ENCODE results near the gene WNT10A.

The WNT10A gene

GRCh38 chr2:218863021-218863520 lies 17.6 kb upstream of the WNT10A start:
- no peak overlapping the region for H3K27ac ChIP-seq
- TF ChIP-seq CTCF (IDR thresholded peaks at IDR 0.05) (no peak), ZFX (IDR thresholded peaks at IDR 0.05; ENCODE audit: borderline replicate concordance) (no peak)

GRCh38 chr2:218865396-218865795 lies 15.3 kb upstream of the WNT10A start:
- TF ChIP-seq ZFX (IDR thresholded peaks at IDR 0.05; ENCODE audit: borderline replicate concordance) (no peak), CTCF (IDR thresholded peaks at IDR 0.05) (no peak)
- H3K27ac ChIP-seq, result no peak overlapping the region

GRCh38 chr2:218865999-218866398 lies 14.7 kb upstream of the WNT10A start:
- no peak overlapping the region for H3K27ac ChIP-seq
- TF ChIP-seq CTCF (IDR thresholded peaks at IDR 0.05) (no peak), ZFX (IDR thresholded peaks at IDR 0.05; ENCODE audit: borderline replicate concordance) (no peak)

GRCh38 chr2:218867900-218868299 lies 12.8 kb upstream of the WNT10A start:
- TF ChIP-seq CTCF (IDR thresholded peaks at IDR 0.05) (no peak), ZFX (IDR thresholded peaks at IDR 0.05; ENCODE audit: borderline replicate concordance) (no peak)
- no peak overlapping the region for H3K27ac ChIP-seq

- no peak overlapping the region for H3K27ac ChIP-seq
- TF ChIP-seq ZFX (IDR thresholded peaks at IDR 0.05; ENCODE audit: borderline replicate concordance) (no peak), CTCF (IDR thresholded peaks at IDR 0.05) (no peak)
These were observed 11.6 kb upstream of the WNT10A start for GRCh38 chr2:218869064-218869463.

GRCh38 chr2:218870984-218871344 lies 9.7 kb upstream of the WNT10A start:
- TF ChIP-seq ZFX (IDR thresholded peaks at IDR 0.05; ENCODE audit: borderline replicate concordance) (no peak), CTCF (IDR thresholded peaks at IDR 0.05) (no peak)
- no peak overlapping the region for H3K27ac ChIP-seq

- no peak overlapping the region for H3K27ac ChIP-seq
- TF ChIP-seq ZFX (IDR thresholded peaks at IDR 0.05; ENCODE audit: borderline replicate concordance), result no peak
- no peak for TF ChIP-seq CTCF (IDR thresholded peaks at IDR 0.05)
These were observed 9.0 kb upstream of the WNT10A start for GRCh38 chr2:218871345-218872302.

All from 22Rv1 (cell line).